B cell (primary cell): ENCODE results near the gene VPS72. TPM values are rescaled to one million over a fixed set of nuclear protein-coding genes. Genes with fewer than 3 reads are reported as not detected.

Experiments
- ATAC-seq: fragments of 200-7000 bp; cut with Tn5 transposase; one replicate; pipeline ENCODE4 v1.10.0; 2021; ENCODE audit warnings: low read depth, mild to moderate bottlenecking, moderate number of reproducible peaks, moderate library complexity
- CTCF ChIA-PET: fragments of 350-600 bp; sonication (Branson Sonifier 250); formaldehyde crosslinking; loops from one replicate; lab custom pipeline; 2021; ENCODE audit warnings: antibody characterized with exemption, inconsistent platforms; lab: Charles Lee
- POLR2A ChIA-PET: fragments of 350-600 bp; sonication (Branson Sonifier 250); formaldehyde crosslinking; loops from one replicate; lab custom pipeline; 2021; ENCODE audit warnings: antibody characterized with exemption; lab: Charles Lee
- DNase-seq: peaks from one replicate; pipeline ENCODE4 v3.0.0; 2013
- H2AFZ ChIP-seq: 2 replicates; pipeline ENCODE4 v1.6.1; 2012; ENCODE audit warnings: mild to moderate bottlenecking, low read depth, low read length; ENCODE audit not compliant: insufficient read depth, poor library complexity, severe bottlenecking
- H3K27ac ChIP-seq, 2 donors: 1 replicate in 1 of 2; 2 replicates in 1 of 2; pipeline ENCODE4 v1.5.1; 2012 to 2013; ENCODE audit warnings: low read length in 2 of 2, mild to moderate bottlenecking in 2 of 2, moderate library complexity in 1 of 2
- H3K27me3 ChIP-seq, 4 experiments: fragments of 200-600 bp in 1 of 4; sonication (generic) in 1 of 4; replicated peaks in 1 of 4; 1 replicate in 2 of 4; 2 replicates in 2 of 4; pipeline versions ENCODE4 v1.6.1 to v1.7.0; 2013 to 2016; ENCODE audit warnings: low read length in 3 of 4, mild to moderate bottlenecking in 2 of 4, mixed read lengths in 1 of 4, moderate library complexity in 1 of 4; ENCODE audit not compliant: insufficient read depth in 4 of 4, control insufficient read depth in 3 of 4; ENCODE audit errors: control extremely low read depth in 1 of 4
- H3K36me3 ChIP-seq, 2 experiments: replicated peaks in 1 of 2; 1 replicate in 1 of 2; 2 replicates in 1 of 2; pipeline versions ENCODE4 v1.6.1 to v1.7.1; 2013; ENCODE audit warnings: low read length in 1 of 2; ENCODE audit not compliant: insufficient read depth in 2 of 2, control insufficient read depth in 1 of 2; ENCODE audit errors: control extremely low read depth in 1 of 2, extremely low read depth in 1 of 2
- H3K4me1 ChIP-seq, 2 donors: fragments of 200-600 bp in 1 of 2; sonication (generic) in 1 of 2; 1 replicate in 1 of 2; 2 replicates in 1 of 2; pipeline versions ENCODE4 v1.5.1 to v1.6.1; 2013 to 2017; ENCODE audit warnings: low read length in 2 of 2; ENCODE audit not compliant: control insufficient read depth in 2 of 2, insufficient read depth in 2 of 2
- H3K4me2 ChIP-seq: replicated peaks from 2 replicates; pipeline ENCODE3; 2012; ENCODE audit warnings: mild to moderate bottlenecking, low read depth, low read length; ENCODE audit not compliant: poor library complexity, severe bottlenecking
- H3K4me3 ChIP-seq, 5 experiments: fragments of 200-600 bp in 1 of 5; sonication (generic) in 1 of 5; 1 replicate in 3 of 5; 2 replicates in 2 of 5; pipeline versions ENCODE4 v1.5.1 to v1.7.0; 2011 to 2016; ENCODE audit warnings: low read length in 4 of 5, mild to moderate bottlenecking in 4 of 5, low read depth in 2 of 5, control low read depth in 1 of 5, moderate library complexity in 1 of 5; ENCODE audit not compliant: insufficient read depth in 1 of 5; ENCODE audit errors: control extremely low read depth in 1 of 5, extremely low read depth in 1 of 5
- H3K79me2 ChIP-seq: fragments of 200-600 bp; sonication (generic); one replicate; pipeline ENCODE4 v1.6.0; 2016; ENCODE audit warnings: low read length; ENCODE audit not compliant: control insufficient read depth, insufficient read depth
- H3K9ac ChIP-seq: fragments of 200-600 bp; sonication (generic); 2 replicates; pipeline ENCODE4 v1.6.1; 2017; ENCODE audit warnings: mild to moderate bottlenecking, low read length, moderate library complexity
- H3K9me3 ChIP-seq, 3 donors: one replicate each; pipeline versions ENCODE4 v1.6.1 to v1.7.1; 2013; ENCODE audit warnings: low read length in 2 of 3; ENCODE audit not compliant: control insufficient read depth in 2 of 3, insufficient read depth in 1 of 3; ENCODE audit errors: control extremely low read depth in 1 of 3
- H4K20me1 ChIP-seq: 2 replicates; pipeline ENCODE4 v1.6.0; 2012; ENCODE audit warnings: mild to moderate bottlenecking, low read length; ENCODE audit not compliant: insufficient read depth, control insufficient read depth, poor library complexity, severe bottlenecking
- H3K27ac Mint-ChIP-seq: one replicate; pipeline ENCODE4 v1.8.0; 2021; ENCODE audit warnings: mixed read lengths
- H3K27me3 Mint-ChIP-seq: one replicate; pipeline ENCODE4 v1.8.0; 2021; ENCODE audit warnings: mixed read lengths
- H3K4me1 Mint-ChIP-seq: one replicate; pipeline ENCODE4 v1.8.0; 2021; ENCODE audit warnings: mixed read lengths
- H3K4me3 Mint-ChIP-seq: one replicate; pipeline ENCODE4 v1.8.0; 2021; ENCODE audit warnings: mixed read lengths
- H3K9me3 Mint-ChIP-seq: one replicate; pipeline ENCODE4 v1.8.0; 2022; ENCODE audit warnings: mixed read lengths; ENCODE audit not compliant: insufficient read depth
- CTCF ChIP-seq: fragments of 200-600 bp; IDR thresholded peaks from one replicate; pipeline ENCODE4 v1.8.0; 2022; ENCODE audit warnings: antibody characterized with exemption, mild to moderate bottlenecking
- EZH2 ChIP-seq: IDR thresholded peaks from 2 replicates; pipeline ENCODE4 v1.6.1; 2012; ENCODE audit warnings: borderline replicate concordance, low read depth, mild to moderate bottlenecking, moderate library complexity, low read length; ENCODE audit not compliant: insufficient read depth, poor library complexity, severe bottlenecking
- WGBS: methylation state at CpG from one replicate; pipeline ENCODE4 v1.1.5; 2013; ENCODE audit warnings: missing lambda C conversion rate; ENCODE audit not compliant: insufficient coverage; 5-methylcytosine and 5-hydroxymethylcytosine counted together
- intact Hi-C: fragments of 100-400 bp; cut with micrococcal nuclease; formaldehyde crosslinking; loops from one replicate; pipeline ENCODE4 v1.10.0; 2022
- polyA plus RNA-seq: library from polyadenylated mRNA; depleted of rRNA; stranded (reverse); fragments of >200 nt; gene quantifications from 2 replicates; pipeline ENCODE4 v1.2.3, GENCODE V29; 2012
- total RNA-seq, 2 donors: library from RNA; stranded (reverse); fragments of 120-200 nt in 1 of 2; gene quantifications; 1 replicate in 1 of 2; 2 replicates in 1 of 2; pipeline versions ENCODE4 v1.2.3 to v1.2.4, GENCODE V29; 2013 to 2022

VPS72 gene
- total and polyA plus RNA-seq, 2 donors (not counting 1 experiment from before 2014, with no cell fraction given) = 42.1 to 48.7 TPM

- peaks cover 42% of the 10 kb centered on the region for H3K79me2 ChIP-seq
- ChIA-PET POLR2A (interaction anchor here (0.6 kb wide), 1 partner anchor 33 kb away, joined by 4 read pairs; no protein-coding TSS in a partner anchor), CTCF (interaction anchor here (0.7 to 9.6 kb wide), 8 partner anchors 9 to 286 kb away, joined by 3 to 227 read pairs (median 10); partner anchors contain the start of genes GABPB2 and TMOD4)
- peak overlapping the region in 4 of 5 experiments; percentile 8 to 98 (median 22) for H3K4me3 ChIP-seq
- no peak for DNase-seq
- intact Hi-C loops = no loop called here
- peaks cover 47% of the 10 kb centered on the region for H3K4me1 Mint-ChIP-seq
- peaks cover 30 to 38% of the 10 kb centered on the region in 2 donors for H3K4me1 ChIP-seq
- H3K9me3 Mint-ChIP-seq = no peaks in the 10 kb centered on the region
- ATAC-seq = no peak
- peak overlapping the region; percentile 86 for H3K4me2 ChIP-seq
- H3K27ac ChIP-seq = peak overlapping the region; percentile 7 to 79
- no peaks in the 10 kb centered on the region for H3K27me3 Mint-ChIP-seq
- peak overlapping the region; percentile 99 for H3K4me3 Mint-ChIP-seq
- H3K9me3 ChIP-seq = no peaks in the 10 kb centered on the region
- H3K27ac Mint-ChIP-seq = peak overlapping the region; percentile 97
- TF ChIP-seq CTCF (no peak), EZH2 (no peak)
- no peak overlapping the region for H2AFZ ChIP-seq
- H3K27me3 ChIP-seq = no peaks in the 10 kb centered on the region
- H3K36me3 ChIP-seq = peaks cover 1 to 26% of the 10 kb centered on the region in 2 experiments
- WGBS = 38% methylated on average over 4 of the region's 5 CpGs
- peaks cover 10% of the 10 kb centered on the region for H4K20me1 ChIP-seq
- H3K9ac ChIP-seq = peak overlapping the region; percentile 11
These were observed 31.7 kb downstream of the VPS72 start for GRCh38 chr1:151158326-151158725.

- peaks cover 42% of the 10 kb centered on the region for H3K79me2 ChIP-seq
- no peaks in the 10 kb centered on the region for H3K27me3 Mint-ChIP-seq
- no peaks in the 10 kb centered on the region for H3K9me3 ChIP-seq
- H3K4me2 ChIP-seq = peak overlapping the region; percentile 86
- ATAC-seq = peak; percentile 13
- CTCF ChIA-PET = interaction anchor here (0.6 to 9.6 kb wide), 26 partner anchors 8 to 247 kb away, joined by 3 to 227 read pairs (median 4); partner anchors contain the start of genes GABPB2, MLLT11, PSMD4 and TMOD4
- peak overlapping the region; percentile 97 for H3K27ac Mint-ChIP-seq
- no peaks in the 10 kb centered on the region for H3K9me3 Mint-ChIP-seq
- peaks cover 30 to 38% of the 10 kb centered on the region in 2 donors for H3K4me1 ChIP-seq
- 0% methylated on average over 3 of the region's 6 CpGs for WGBS
- H4K20me1 ChIP-seq = peaks cover 10% of the 10 kb centered on the region
- TF ChIP-seq EZH2 (no peak), CTCF (no peak)
- H3K4me1 Mint-ChIP-seq = peaks cover 44% of the 10 kb centered on the region
- intact Hi-C loops = loop anchor here (2.0 kb wide), 3 partner anchors 26 to 126 kb away; partner anchors contain the start of genes C1orf56 and ZNF687
- POLR2A ChIA-PET = interaction anchor here (0.5 to 1.6 kb wide), 6 partner anchors 9 to 329 kb away, joined by 3 to 7 read pairs (median 4); partner anchors contain the start of genes LYSMD1 and SCNM1
- peak overlapping the region; percentile 66 for H2AFZ ChIP-seq
- peaks cover 1 to 26% of the 10 kb centered on the region in 2 experiments for H3K36me3 ChIP-seq
- H3K27me3 ChIP-seq = no peaks in the 10 kb centered on the region
- H3K9ac ChIP-seq = peak overlapping the region; percentile 78
- DNase-seq = peak; percentile 59
- H3K4me3 Mint-ChIP-seq = peak overlapping the region; percentile 99
- H3K27ac ChIP-seq = peak overlapping the region; percentile 29 to 79
- peak overlapping the region; percentile 72 to 98 (median 72) for H3K4me3 ChIP-seq
These were observed 32.9 kb downstream of the VPS72 start for GRCh38 chr1:151157067-151157531.
